ENCODE results near the gene TFDP1.
A peak's percentile ranks its signal among the peaks of the same experiment; 100 is the strongest.
"Not testable (repeated sequence)": the region's sequence is repeated elsewhere in the genome, so short reads cannot be mapped to it uniquely, and the experiment has no call there.

Gene TFDP1

GRCh38 chr13:113573065-113573464 lies 11.5 kb upstream of the TFDP1 start:
- DNase-seq (ENCODE audit: low read depth), result no peak

GRCh38 chr13:113576597-113576996 lies 8.0 kb upstream of the TFDP1 start:
- DNase-seq (ENCODE audit: low read depth), result no peak

- no peak for DNase-seq (ENCODE audit: low read depth)
Observed at GRCh38 chr13:113577881-113578435, 6.6 kb upstream of the TFDP1 start.

GRCh38 chr13:113579686-113580085 lies 4.9 kb upstream of the TFDP1 start:
- DNase-seq (ENCODE audit: low read depth), result no peak

- DNase-seq (ENCODE audit: low read depth), result no peak
Observed at GRCh38 chr13:113581871-113582270, 2.7 kb upstream of the TFDP1 start.

- no peak for DNase-seq (ENCODE audit: low read depth)
Observed at GRCh38 chr13:113582841-113583631, 1.5 kb upstream of the TFDP1 start.

- peak; percentile 13 for DNase-seq (ENCODE audit: low read depth)
Observed at GRCh38 chr13:113584870-113585671, 518 bp downstream of the TFDP1 start.

GRCh38 chr13:113585896-113586295 lies 1.3 kb downstream of the TFDP1 start:
- no peak for DNase-seq (ENCODE audit: low read depth)

- DNase-seq (ENCODE audit: low read depth), result no peak
Observed at GRCh38 chr13:113586661-113587479, 2.3 kb downstream of the TFDP1 start.

GRCh38 chr13:113588394-113589111 lies 4.0 kb downstream of the TFDP1 start:
- no peak for DNase-seq (ENCODE audit: low read depth)

- no peak for DNase-seq (ENCODE audit: low read depth)
Observed at GRCh38 chr13:113589251-113589960, 4.9 kb downstream of the TFDP1 start.

- DNase-seq (ENCODE audit: low read depth), result no peak
Observed at GRCh38 chr13:113589961-113590339, 5.4 kb downstream of the TFDP1 start.

GRCh38 chr13:113591750-113592149 lies 7.2 kb downstream of the TFDP1 start:
- DNase-seq (ENCODE audit: low read depth), result no peak

GRCh38 chr13:113592571-113592970 lies 8.0 kb downstream of the TFDP1 start:
- DNase-seq (ENCODE audit: low read depth), result no peak

GRCh38 chr13:113594066-113594821 lies 9.7 kb downstream of the TFDP1 start:
- not testable (repeated sequence) for DNase-seq (ENCODE audit: low read depth)

- no peak for DNase-seq (ENCODE audit: low read depth)
Observed at GRCh38 chr13:113595131-113595530, 10.6 kb downstream of the TFDP1 start.

GRCh38 chr13:113596321-113597200 lies 12.0 kb downstream of the TFDP1 start:
- DNase-seq (ENCODE audit: low read depth), result no peak

GRCh38 chr13:113597391-113598080 lies 13.0 kb downstream of the TFDP1 start:
- no peak for DNase-seq (ENCODE audit: low read depth)

- no peak for DNase-seq (ENCODE audit: low read depth)
Observed at GRCh38 chr13:113598081-113598410, 13.5 kb downstream of the TFDP1 start.

All from stimulated activated CD8-positive, alpha-beta memory T cell treated with anti-CD3 and anti-CD28 coated beads, Interleukin-12 subunit alpha, Interleukin-12 subunit beta, amount 100 ng/mL, for 4 hours (primary cell).